Nephron progenitor cell (in vitro differentiated cells): ENCODE results near the gene SPACA9.
A peak's percentile ranks its signal among the peaks of the same experiment; 100 is the strongest.

Experiments used
- DNase-seq: peaks from one replicate; pipeline ENCODE4 v3.0.0; 2021
- H3K27ac Mint-ChIP-seq: 2 replicates; pipeline ENCODE4 v1.8.0; 2021; ENCODE audit warnings: mild to moderate bottlenecking, moderate library complexity, mixed read lengths
- H3K27me3 Mint-ChIP-seq: 2 replicates; pipeline ENCODE4 v1.8.0; 2021; ENCODE audit warnings: mild to moderate bottlenecking, low read depth, mixed read lengths; ENCODE audit not compliant: poor library complexity
- H3K36me3 Mint-ChIP-seq: 2 replicates; pipeline ENCODE4 v1.8.0; 2021; ENCODE audit warnings: low read depth, mixed read lengths
- H3K4me1 Mint-ChIP-seq: 2 replicates; pipeline ENCODE4 v1.8.0; 2021; ENCODE audit warnings: mixed read lengths
- H3K4me3 Mint-ChIP-seq: 2 replicates; pipeline ENCODE4 v1.8.0; 2021; ENCODE audit warnings: mild to moderate bottlenecking, moderate library complexity, mixed read lengths
- H3K9me3 Mint-ChIP-seq: 2 replicates; pipeline ENCODE4 v1.8.0; 2021; ENCODE audit warnings: mild to moderate bottlenecking, moderate library complexity, mixed read lengths
- CTCF ChIP-seq: fragments of 200-600 bp; sonication (generic); IDR thresholded peaks from 2 replicates; pipeline ENCODE4 v1.5.0; 2021; ENCODE audit warnings: antibody characterized with exemption

Gene SPACA9

GRCh38 chr9:132877824-132878694 lies 639 bp upstream of the SPACA9 start, which contains the start of gene AK8:
Gene AK8 (minus strand): TSS chr9:132878284. CDS start chr9:132878255, 29 bp downstream.
- Mint-ChIP-seq H3K9me3 (no peaks in the 10 kb centered on the region), H3K27ac (peak within 1 kb of the TSS; percentile 32), H3K4me1 (peaks cover 23% of the 10 kb centered on the region), H3K4me3 (peak within 1 kb of the TSS; percentile 83), H3K36me3 (no peaks in the 10 kb centered on the region), H3K27me3 (peaks cover 35% of the 10 kb centered on the region)
- peak; percentile 88 for DNase-seq
- no peak for TF ChIP-seq CTCF

- no peak for DNase-seq
- H3K4me1 Mint-ChIP-seq, result peaks cover 28% of the 10 kb centered on the region
- H3K9me3 Mint-ChIP-seq, result no peaks in the 10 kb centered on the region
- H3K27me3 Mint-ChIP-seq, result peaks cover 26% of the 10 kb centered on the region
- H3K36me3 Mint-ChIP-seq, result no peaks in the 10 kb centered on the region
- TF ChIP-seq CTCF, result no peak
- peak overlapping the region; percentile 50 for H3K27ac Mint-ChIP-seq
- H3K4me3 Mint-ChIP-seq, result peak overlapping the region; percentile 83
Measured at GRCh38 chr9:132879457-132880323, 992 bp downstream of the SPACA9 start.

GRCh38 chr9:132880324-132880661 lies 1.6 kb downstream of the SPACA9 start:
- Mint-ChIP-seq H3K4me1 (peaks cover 28% of the 10 kb centered on the region), H3K27me3 (peaks cover 23% of the 10 kb centered on the region), H3K27ac (peak overlapping the region; percentile 50), H3K9me3 (no peaks in the 10 kb centered on the region), H3K4me3 (peak overlapping the region; percentile 83), H3K36me3 (no peaks in the 10 kb centered on the region)
- TF ChIP-seq CTCF, result no peak
- DNase-seq, result no peak

- TF ChIP-seq CTCF, result no peak
- Mint-ChIP-seq H3K36me3 (no peaks in the 10 kb centered on the region), H3K9me3 (no peaks in the 10 kb centered on the region), H3K4me3 (no peak overlapping the region), H3K27ac (no peak overlapping the region), H3K4me1 (peaks cover 28% of the 10 kb centered on the region), H3K27me3 (peaks cover 12% of the 10 kb centered on the region)
- no peak for DNase-seq
Measured at GRCh38 chr9:132881826-132882225, 3.1 kb downstream of the SPACA9 start.

GRCh38 chr9:132882616-132883015 lies 3.9 kb downstream of the SPACA9 start:
- Mint-ChIP-seq H3K4me3 (peak overlapping the region; percentile 38), H3K36me3 (no peaks in the 10 kb centered on the region), H3K9me3 (no peaks in the 10 kb centered on the region), H3K27ac (peak overlapping the region; percentile 69), H3K27me3 (peaks cover 8% of the 10 kb centered on the region), H3K4me1 (peaks cover 28% of the 10 kb centered on the region)
- no peak for TF ChIP-seq CTCF
- no peak for DNase-seq
